Nephron progenitor cell (in vitro differentiated cells): ENCODE data around the gene CENPM.
A peak's percentile ranks its signal among the peaks of the same experiment; 100 is the strongest.

ENCODE experiments used
- DNase-seq: peaks from one replicate; pipeline ENCODE4 v3.0.0; 2021
- H3K27ac Mint-ChIP-seq: 2 replicates; pipeline ENCODE4 v1.8.0; 2021; ENCODE audit warnings: mild to moderate bottlenecking, moderate library complexity, mixed read lengths
- H3K27me3 Mint-ChIP-seq: 2 replicates; pipeline ENCODE4 v1.8.0; 2021; ENCODE audit warnings: mild to moderate bottlenecking, low read depth, mixed read lengths; ENCODE audit not compliant: poor library complexity
- H3K36me3 Mint-ChIP-seq: 2 replicates; pipeline ENCODE4 v1.8.0; 2021; ENCODE audit warnings: low read depth, mixed read lengths
- H3K4me1 Mint-ChIP-seq: 2 replicates; pipeline ENCODE4 v1.8.0; 2021; ENCODE audit warnings: mixed read lengths
- H3K4me3 Mint-ChIP-seq: 2 replicates; pipeline ENCODE4 v1.8.0; 2021; ENCODE audit warnings: mild to moderate bottlenecking, moderate library complexity, mixed read lengths
- H3K9me3 Mint-ChIP-seq: 2 replicates; pipeline ENCODE4 v1.8.0; 2021; ENCODE audit warnings: mild to moderate bottlenecking, moderate library complexity, mixed read lengths
- CTCF ChIP-seq: fragments of 200-600 bp; sonication (generic); IDR thresholded peaks from 2 replicates; pipeline ENCODE4 v1.5.0; 2021; ENCODE audit warnings: antibody characterized with exemption

Gene CENPM

GRCh38 chr22:41931701-41932269, 15.2 kb downstream of the CENPM start:
- Mint-ChIP-seq H3K9me3 (no peaks in the 10 kb centered on the region), H3K27ac (no peak overlapping the region), H3K4me1 (peaks cover 45% of the 10 kb centered on the region), H3K4me3 (no peak overlapping the region), H3K36me3 (peaks cover 4% of the 10 kb centered on the region), H3K27me3 (peaks cover 20% of the 10 kb centered on the region)
- no peak for DNase-seq
- TF ChIP-seq CTCF = no peak

GRCh38 chr22:41929418-41929810, 17.5 kb downstream of the CENPM start:
- peaks cover 44% of the 10 kb centered on the region for H3K4me1 Mint-ChIP-seq
- no peak for TF ChIP-seq CTCF
- no peaks in the 10 kb centered on the region for H3K9me3 Mint-ChIP-seq
- H3K27me3 Mint-ChIP-seq = peaks cover 38% of the 10 kb centered on the region
- H3K27ac Mint-ChIP-seq = peak overlapping the region; percentile 57
- DNase-seq = no peak
- H3K36me3 Mint-ChIP-seq = peaks cover 4% of the 10 kb centered on the region
- H3K4me3 Mint-ChIP-seq = no peak overlapping the region

GRCh38 chr22:41928593-41929417, 18.1 kb downstream of the CENPM start:
- Mint-ChIP-seq H3K4me3 (no peak overlapping the region), H3K4me1 (peaks cover 44% of the 10 kb centered on the region), H3K27me3 (peaks cover 44% of the 10 kb centered on the region), H3K36me3 (peaks cover 4% of the 10 kb centered on the region), H3K9me3 (no peaks in the 10 kb centered on the region), H3K27ac (no peak overlapping the region)
- DNase-seq = no peak
- TF ChIP-seq CTCF = no peak

GRCh38 chr22:41927813-41928212, 19.1 kb downstream of the CENPM start:
- Mint-ChIP-seq H3K27me3 (peaks cover 54% of the 10 kb centered on the region), H3K27ac (peak overlapping the region; percentile 90), H3K4me1 (peaks cover 43% of the 10 kb centered on the region), H3K4me3 (no peak overlapping the region), H3K9me3 (no peaks in the 10 kb centered on the region), H3K36me3 (peaks cover 4% of the 10 kb centered on the region)
- TF ChIP-seq CTCF = no peak
- no peak for DNase-seq

- H3K27ac Mint-ChIP-seq = no peak overlapping the region
- H3K4me3 Mint-ChIP-seq = peak overlapping the region; percentile 72
- peaks cover 27% of the 10 kb centered on the region for H3K4me1 Mint-ChIP-seq
- H3K27me3 Mint-ChIP-seq = peaks cover 65% of the 10 kb centered on the region
- peaks cover 4% of the 10 kb centered on the region for H3K36me3 Mint-ChIP-seq
- DNase-seq = peak; percentile 79
- peak; percentile 54 for TF ChIP-seq CTCF
- no peaks in the 10 kb centered on the region for H3K9me3 Mint-ChIP-seq
Observed at GRCh38 chr22:41925783-41926460, 21.0 kb downstream of the CENPM start.
